GM12872 (cell line): ENCODE measurements around the gene TCFL5.

Source experiments
- CTCF ChIP-seq: IDR thresholded peaks from 3 replicates; pipeline ENCODE4 v1.5.1; 2011; ENCODE audit warnings: low read depth, mild to moderate bottlenecking, low read length, moderate library complexity; ENCODE audit not compliant: insufficient read depth

TCFL5 gene

GRCh38 chr20:62854121-62854520 is 7.5 kb downstream of the TCFL5 start:
- TF ChIP-seq CTCF: no peak

DNA sequence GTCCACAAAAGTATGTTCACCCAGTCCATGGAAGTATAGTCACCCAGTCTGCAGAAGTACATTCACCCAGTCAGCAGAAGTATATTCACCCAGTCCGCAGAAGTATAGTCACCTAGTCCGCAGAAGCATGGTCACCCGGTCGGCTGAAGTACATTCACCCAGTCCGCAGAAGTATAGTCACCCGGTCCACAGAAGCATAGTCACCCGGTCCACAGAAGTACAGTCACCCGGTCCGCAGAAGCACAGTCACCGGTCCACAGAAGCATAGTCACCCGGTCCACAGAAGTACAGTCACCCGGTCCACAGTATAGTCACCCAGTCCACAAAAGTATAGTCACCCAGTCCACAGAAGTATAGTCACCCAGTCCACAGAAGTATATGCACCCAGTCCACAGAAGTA is 8.8 kb downstream of the TCFL5 start:
- TF ChIP-seq CTCF: no peak

DNA sequence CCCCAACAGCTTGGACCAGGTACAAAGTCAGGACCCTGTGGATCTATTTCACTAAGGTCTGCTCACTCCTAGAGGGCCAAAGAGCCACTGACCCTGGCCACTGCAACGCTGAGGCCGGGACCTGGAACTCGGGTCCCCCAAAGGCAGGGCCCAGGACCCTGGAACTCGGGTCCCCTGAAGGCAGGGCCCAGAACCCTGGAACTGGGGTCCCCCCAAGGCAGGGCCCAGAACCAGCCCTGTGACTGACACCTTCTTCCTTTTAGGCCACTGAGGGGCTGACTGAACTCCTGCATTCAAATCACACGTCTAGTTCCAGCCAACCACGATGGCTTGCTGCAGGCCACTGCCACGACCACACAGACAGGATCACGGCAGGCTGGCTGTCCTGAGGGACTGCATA is 9.4 kb downstream of the TCFL5 start:
- TF ChIP-seq CTCF: no peak

DNA sequence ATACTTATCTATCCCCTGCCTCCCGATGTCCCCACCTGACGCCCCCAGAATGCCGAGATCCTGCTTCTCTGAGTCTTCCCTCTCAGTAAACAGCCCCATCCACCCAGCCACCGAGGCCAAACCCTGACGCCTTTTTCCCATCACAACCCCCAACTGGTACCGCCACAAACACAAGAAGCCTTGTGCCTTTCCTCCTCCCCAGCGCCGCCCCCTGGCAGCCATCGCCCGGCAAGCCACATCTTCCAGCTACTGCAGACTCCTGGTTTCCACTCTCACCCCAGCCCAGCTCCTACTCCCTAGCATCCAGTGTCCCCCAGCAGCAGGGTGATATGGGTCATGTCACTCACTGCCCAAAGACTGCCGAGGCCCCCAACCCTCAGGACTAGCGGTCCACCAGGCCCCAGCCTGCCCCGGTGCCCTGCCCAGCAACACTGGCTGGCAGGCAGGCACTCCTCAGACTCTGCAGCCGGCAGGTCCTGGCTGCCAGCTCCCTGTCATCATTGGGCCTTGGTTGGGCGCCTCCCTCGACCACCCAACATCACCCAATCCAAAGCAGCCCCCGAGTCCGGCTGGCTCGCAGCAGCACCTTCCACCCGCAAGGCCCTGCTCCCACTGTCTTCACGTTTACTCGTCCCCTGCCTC is 11.2 kb downstream of the TCFL5 start:
- TF ChIP-seq CTCF: no peak

DNA sequence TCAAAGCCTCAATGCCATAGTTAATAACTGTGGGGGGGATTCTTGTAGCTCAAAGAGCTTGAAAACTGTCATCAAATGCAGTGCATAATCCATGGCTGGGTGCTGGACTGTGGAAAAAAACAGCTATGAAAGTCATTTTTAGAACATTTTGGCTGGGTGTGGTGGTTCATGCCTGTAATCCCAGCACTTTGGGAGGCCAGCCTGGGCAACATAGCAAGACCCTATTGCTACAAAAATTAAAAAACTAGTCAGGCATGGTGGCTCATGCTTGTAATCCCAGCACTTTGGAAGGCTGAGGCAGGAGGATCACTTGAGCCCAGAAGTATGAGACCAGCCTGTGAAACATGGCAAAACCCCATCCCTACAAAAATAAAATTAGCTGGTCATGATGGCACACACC is 12.2 kb downstream of the TCFL5 start:
- no peak for TF ChIP-seq CTCF

DNA sequence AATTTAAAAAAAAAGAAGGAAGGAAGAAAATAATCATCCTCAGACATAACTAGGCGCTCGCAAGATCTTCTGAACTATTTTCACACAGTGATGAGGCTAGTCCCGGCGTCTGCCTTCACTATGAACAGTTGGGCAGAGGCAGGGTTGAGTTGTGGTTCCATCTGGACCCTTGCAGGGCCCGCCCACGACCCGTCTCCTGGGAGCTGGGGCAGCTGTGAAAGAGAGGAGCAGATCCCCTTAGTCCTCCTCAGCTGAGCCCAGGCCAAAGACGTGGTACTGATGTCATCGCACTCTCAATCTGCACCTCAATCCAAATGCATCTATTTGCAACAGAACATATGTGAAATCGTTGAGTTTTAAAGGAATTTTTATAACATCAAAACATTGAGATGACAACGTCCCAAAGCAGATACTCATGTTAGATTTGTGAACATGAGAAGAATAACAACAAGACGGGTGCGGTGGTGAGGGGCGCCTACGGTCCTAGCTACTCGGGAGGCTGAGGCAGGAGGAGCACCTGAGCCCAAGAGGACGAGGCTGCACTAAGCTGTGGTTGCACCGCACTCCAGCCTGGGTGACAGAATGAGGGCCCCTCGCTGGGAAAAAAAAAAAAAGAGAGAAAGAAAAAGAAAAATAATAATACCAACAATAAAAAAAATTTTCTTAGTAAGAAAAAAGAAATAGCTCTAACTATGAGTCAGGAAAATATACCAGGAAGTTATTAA is 15.3 kb downstream of the TCFL5 start:
- TF ChIP-seq CTCF: no peak

- no peak for TF ChIP-seq CTCF
Observed at GRCh38 chr20:62845416-62846160, 16.0 kb downstream of the TCFL5 start.
